ENCODE data around the gene CKAP2L.

Gene CKAP2L

GRCh38 chr2:112724591-112725525 lies 39.6 kb downstream of the CKAP2L start:
- peak; percentile 31 for DNase-seq (ENCODE audit: extremely low spot score)
- ChIA-PET POLR2A (interaction anchor here (1.6 to 2.5 kb wide), 3 partner anchors 78 to 141 kb away, joined by 5 to 8 read pairs (median 5); partner anchors contain the start of genes CHCHD5 and SLC20A1), CTCF (interaction anchor here (0.5 to 4.9 kb wide), 11 partner anchors 12 to 160 kb away, joined by 3 to 92 read pairs (median 4); partner anchors contain the start of gene SLC20A1)
- TF ChIP-seq ZNF384 (IDR thresholded peaks at IDR 0.05) (no peak), CTBP1 (IDR thresholded peaks at IDR 0.05; ENCODE audit: borderline replicate concordance) (no peak), ARNT (IDR thresholded peaks at IDR 0.05) (no peak), HDGF (IDR thresholded peaks at IDR 0.05; ENCODE audit: borderline replicate concordance) (no peak), FOXM1 (IDR thresholded peaks at IDR 0.05; ENCODE audit: borderline replicate concordance) (no peak), ELF4 (IDR thresholded peaks at IDR 0.05) (no peak), FOXK2 (IDR thresholded peaks at IDR 0.05) (no peak), SP1 (IDR thresholded peaks at IDR 0.05) (no peak), SUZ12 (IDR thresholded peaks at IDR 0.05) (no peak), LEF1 (IDR thresholded peaks at IDR 0.05; ENCODE audit: borderline replicate concordance) (no peak), TARDBP (IDR thresholded peaks at IDR 0.05) (no peak), NFRKB (IDR thresholded peaks at IDR 0.05) (no peak), FOXA1 (IDR thresholded peaks at IDR 0.05) (no peak), L3MBTL2 (conservative IDR thresholded peaks at IDR 0.05) (no peak)

- DNase-seq (ENCODE audit: extremely low spot score): no peak
- ChIA-PET POLR2A (interaction anchor here (1.6 to 2.5 kb wide), 2 partner anchors 79 to 140 kb away, joined by 5 to 8 read pairs; partner anchors contain the start of genes CHCHD5 and SLC20A1), CTCF (interaction anchor here (0.8 to 4.9 kb wide), 4 partner anchors 11 to 97 kb away, joined by 3 to 92 read pairs (median 4); no protein-coding TSS in a partner anchor)
- no peak for TF ChIP-seq HDGF (IDR thresholded peaks at IDR 0.05; ENCODE audit: borderline replicate concordance)
- TF ChIP-seq CTBP1 (IDR thresholded peaks at IDR 0.05; ENCODE audit: borderline replicate concordance): no peak
- no peak for TF ChIP-seq FOXA1 (IDR thresholded peaks at IDR 0.05)
- no peak for TF ChIP-seq ZNF384 (IDR thresholded peaks at IDR 0.05)
- no peak for TF ChIP-seq ELF4 (IDR thresholded peaks at IDR 0.05)
- TF ChIP-seq SUZ12 (IDR thresholded peaks at IDR 0.05): no peak
- TF ChIP-seq PKNOX1 (IDR thresholded peaks at IDR 0.05): no peak
- TF ChIP-seq ARNT (IDR thresholded peaks at IDR 0.05): no peak
- no peak for TF ChIP-seq L3MBTL2 (conservative IDR thresholded peaks at IDR 0.05)
- TF ChIP-seq TARDBP (IDR thresholded peaks at IDR 0.05): no peak
Observed at GRCh38 chr2:112723995-112724394, 40.4 kb downstream of the CKAP2L start.

GRCh38 chr2:112723547-112723940 lies 40.9 kb downstream of the CKAP2L start:
- DNase-seq (ENCODE audit: extremely low spot score): no peak
- CTCF ChIA-PET: interaction anchor here (1.7 kb wide), 1 partner anchor 11 kb away, joined by 4 read pairs; no protein-coding TSS in a partner anchor
- POLR2A ChIA-PET: interaction anchor here (2.5 kb wide), 1 partner anchor 140 kb away, joined by 8 read pairs; the partner anchor contains the start of gene CHCHD5
- no peak for TF ChIP-seq SUZ12 (IDR thresholded peaks at IDR 0.05)
- TF ChIP-seq FOXM1 (IDR thresholded peaks at IDR 0.05; ENCODE audit: borderline replicate concordance): no peak
- no peak for TF ChIP-seq PKNOX1 (IDR thresholded peaks at IDR 0.05)
- TF ChIP-seq CTBP1 (IDR thresholded peaks at IDR 0.05; ENCODE audit: borderline replicate concordance): no peak
- TF ChIP-seq FOXK2 (IDR thresholded peaks at IDR 0.05): no peak
- TF ChIP-seq ELF4 (IDR thresholded peaks at IDR 0.05): no peak
- no peak for TF ChIP-seq LEF1 (IDR thresholded peaks at IDR 0.05; ENCODE audit: borderline replicate concordance)
- TF ChIP-seq FOXA1 (IDR thresholded peaks at IDR 0.05): no peak
- no peak for TF ChIP-seq NFRKB (IDR thresholded peaks at IDR 0.05)
- TF ChIP-seq L3MBTL2 (conservative IDR thresholded peaks at IDR 0.05): no peak
- no peak for TF ChIP-seq HDGF (IDR thresholded peaks at IDR 0.05; ENCODE audit: borderline replicate concordance)
- no peak for TF ChIP-seq SP1 (IDR thresholded peaks at IDR 0.05)
- TF ChIP-seq ARNT (IDR thresholded peaks at IDR 0.05): no peak
- no peak for TF ChIP-seq BHLHE40 (IDR thresholded peaks at IDR 0.05; ENCODE audit: borderline replicate concordance)
- TF ChIP-seq ZNF384 (IDR thresholded peaks at IDR 0.05): no peak
- TF ChIP-seq TARDBP (IDR thresholded peaks at IDR 0.05): no peak

GRCh38 chr2:112722816-112723546 lies 41.4 kb downstream of the CKAP2L start:
- ChIA-PET POLR2A (interaction anchor here (2.5 kb wide), 1 partner anchor 139 kb away, joined by 8 read pairs; the partner anchor contains the start of gene CHCHD5), CTCF (no interaction called here)
- no peak for DNase-seq (ENCODE audit: extremely low spot score)
- TF ChIP-seq ARNT (IDR thresholded peaks at IDR 0.05): no peak
- no peak for TF ChIP-seq SP1 (IDR thresholded peaks at IDR 0.05)
- TF ChIP-seq CTBP1 (IDR thresholded peaks at IDR 0.05; ENCODE audit: borderline replicate concordance): no peak
- TF ChIP-seq TARDBP (IDR thresholded peaks at IDR 0.05): no peak
- no peak for TF ChIP-seq ZNF384 (IDR thresholded peaks at IDR 0.05)
- TF ChIP-seq FOXM1 (IDR thresholded peaks at IDR 0.05; ENCODE audit: borderline replicate concordance): no peak
- no peak for TF ChIP-seq PKNOX1 (IDR thresholded peaks at IDR 0.05)
- TF ChIP-seq LEF1 (IDR thresholded peaks at IDR 0.05; ENCODE audit: borderline replicate concordance): no peak
- no peak for TF ChIP-seq FOXA1 (IDR thresholded peaks at IDR 0.05)
- no peak for TF ChIP-seq HDGF (IDR thresholded peaks at IDR 0.05; ENCODE audit: borderline replicate concordance)
- TF ChIP-seq SUZ12 (IDR thresholded peaks at IDR 0.05): no peak
- no peak for TF ChIP-seq BHLHE40 (IDR thresholded peaks at IDR 0.05; ENCODE audit: borderline replicate concordance)
- no peak for TF ChIP-seq ELF4 (IDR thresholded peaks at IDR 0.05)
- no peak for TF ChIP-seq NFRKB (IDR thresholded peaks at IDR 0.05)
- no peak for TF ChIP-seq L3MBTL2 (conservative IDR thresholded peaks at IDR 0.05)
- TF ChIP-seq FOXK2 (IDR thresholded peaks at IDR 0.05): no peak
